NCI-H146 treated with DMSO at 0.1 percent for 48 hours (cell line): Measurements from ENCODE around the gene KCNMA1.
A peak's percentile ranks its signal among the peaks of the same experiment; 100 is the strongest.
"Not testable (repeated sequence)": the region's sequence is repeated elsewhere in the genome, so short reads cannot be mapped to it uniquely, and the experiment has no call there.

Experiments used
- DNase-seq: peaks from one replicate; lab custom pipeline; 2025; ENCODE audit not compliant: unreplicated experiment; lab: John Stamatoyannopoulos, UW

The KCNMA1 gene

GRCh38 chr10:77664008-77664407 lies 26.4 kb upstream of the KCNMA1 start:
- DNase-seq: no peak

- no peak for DNase-seq
Measured at GRCh38 chr10:77661674-77662073, 24.1 kb upstream of the KCNMA1 start.

GRCh38 chr10:77661100-77661499 lies 23.5 kb upstream of the KCNMA1 start:
- DNase-seq: no peak

GRCh38 chr10:77659046-77659670 lies 21.6 kb upstream of the KCNMA1 start:
- DNase-seq: not testable (repeated sequence)

- no peak for DNase-seq
Measured at GRCh38 chr10:77653210-77653609, 15.6 kb upstream of the KCNMA1 start.

- DNase-seq: peak; percentile 74
Measured at GRCh38 chr10:77649333-77650331, 12.0 kb upstream of the KCNMA1 start.

DNA sequence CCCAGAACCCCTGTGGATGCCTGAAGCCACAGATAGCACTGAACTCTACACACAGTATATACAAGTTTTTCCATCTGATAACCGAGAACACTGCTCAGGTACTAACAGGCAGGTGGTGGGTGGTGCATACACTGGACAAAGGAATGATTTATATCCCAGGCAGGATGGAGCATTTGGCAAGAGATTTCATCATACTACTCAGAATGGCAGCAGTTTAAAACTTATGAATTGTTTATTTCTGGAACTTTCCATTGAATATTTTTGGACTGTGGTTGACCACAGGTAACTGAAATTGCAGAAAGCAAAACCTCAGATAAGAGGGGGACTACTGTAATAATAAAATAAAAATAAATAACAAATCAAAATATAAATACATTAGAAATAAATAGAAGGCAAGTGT lies 10.9 kb upstream of the KCNMA1 start:
- DNase-seq: peak; percentile 79

DNA sequence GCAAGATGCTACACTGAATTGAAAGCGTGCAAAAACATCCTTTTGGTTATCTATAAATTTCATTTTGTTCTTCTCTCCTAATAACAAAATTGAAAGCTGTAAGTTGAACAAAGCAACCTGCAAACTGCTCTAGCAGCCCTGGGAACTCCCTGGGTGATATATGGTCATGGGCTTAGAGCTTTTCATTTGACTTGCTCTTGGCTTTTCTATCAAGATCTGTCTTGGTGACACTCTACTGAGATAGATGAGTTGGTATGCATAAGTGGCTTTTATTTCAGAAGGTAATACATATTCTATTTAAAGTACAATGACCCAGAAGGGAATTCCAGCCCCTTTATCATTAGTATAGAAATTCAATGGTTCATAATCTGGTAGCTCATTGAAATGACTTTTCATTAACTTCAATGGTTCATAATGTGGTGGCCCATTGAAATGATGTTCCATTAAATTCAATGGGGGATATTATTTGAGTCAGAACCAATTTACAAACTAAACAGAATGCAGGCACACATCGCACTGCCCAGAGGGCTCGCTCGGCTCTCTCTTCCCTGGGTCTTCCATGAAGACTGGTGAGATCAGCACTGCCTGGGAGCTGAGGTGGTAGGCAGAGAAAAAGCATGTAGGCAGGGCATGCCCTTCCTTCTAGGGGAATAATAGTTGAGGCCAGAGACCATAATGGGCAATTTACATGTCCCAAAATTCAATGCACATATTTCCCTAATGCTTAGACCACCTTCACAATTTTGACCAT lies 10.1 kb upstream of the KCNMA1 start:
- no peak for DNase-seq

GRCh38 chr10:77644557-77645243 lies 7.1 kb upstream of the KCNMA1 start:
- DNase-seq: no peak

- DNase-seq: no peak
Measured at GRCh38 chr10:77643795-77644468, 6.3 kb upstream of the KCNMA1 start.

GRCh38 chr10:77641788-77642397 lies 4.3 kb upstream of the KCNMA1 start:
- DNase-seq: peak; percentile 70

- DNase-seq: no peak
Measured at GRCh38 chr10:77641344-77641743, 3.7 kb upstream of the KCNMA1 start.

DNA sequence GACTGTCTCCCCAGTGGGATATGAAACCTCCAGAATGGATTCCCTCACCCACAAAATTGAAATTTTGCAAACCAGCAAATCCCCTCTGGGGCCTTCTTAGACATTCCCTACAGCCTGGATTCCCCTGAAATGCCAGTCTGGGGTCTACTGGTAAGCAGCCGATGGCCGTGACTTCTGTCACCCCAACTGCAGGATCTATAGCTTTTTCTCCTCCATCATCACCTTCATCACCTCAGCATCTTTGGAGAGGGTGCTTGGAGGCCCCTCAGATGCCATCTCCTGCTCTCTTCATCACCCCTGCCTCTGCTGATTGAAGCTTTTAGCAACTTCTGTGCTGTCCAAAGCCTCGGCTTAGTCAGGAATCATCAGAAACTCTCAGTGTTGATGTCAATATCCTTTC lies 2.6 kb upstream of the KCNMA1 start:
- no peak for DNase-seq

- no peak for DNase-seq
Measured at GRCh38 chr10:77639756-77640155, 2.1 kb upstream of the KCNMA1 start.

- DNase-seq: peak; percentile 44
Measured at GRCh38 chr10:77638321-77639101, 903 bp upstream of the KCNMA1 start.

- no peak for DNase-seq
Measured at GRCh38 chr10:77636967-77637531, 559 bp downstream of the KCNMA1 start.

GRCh38 chr10:77636282-77636966 lies 1.2 kb downstream of the KCNMA1 start:
- no peak for DNase-seq
